H9 (cell line): ENCODE data around the gene GATA2. TPM values are rescaled to one million over a fixed set of nuclear protein-coding genes. Genes with fewer than 3 reads are reported as not detected.

ENCODE experiments used
- DNase-seq: peaks from one replicate; pipeline ENCODE4 v3.0.0-alpha.2; 2017
- H2AFZ ChIP-seq: one replicate; pipeline ENCODE4 v1.6.1; 2013; ENCODE audit warnings: mild to moderate bottlenecking, low read length, control low read depth, moderate library complexity
- H2AK5ac ChIP-seq: 2 replicates; pipeline ENCODE4 v1.6.1; 2013; ENCODE audit warnings: low read length, control low read depth, mixed read lengths; ENCODE audit not compliant: insufficient read length
- H2BK120ac ChIP-seq: one replicate; pipeline ENCODE4 v1.6.1; 2013; ENCODE audit warnings: low read depth, mild to moderate bottlenecking, low read length, control low read depth, inconsistent platforms; ENCODE audit not compliant: poor library complexity, severe bottlenecking
- H2BK12ac ChIP-seq: 2 replicates; pipeline ENCODE4 v1.6.1; 2013; ENCODE audit warnings: low read length, control low read depth, mixed read lengths, low read depth; ENCODE audit not compliant: insufficient read length
- H2BK15ac ChIP-seq: 2 replicates; pipeline ENCODE4 v1.6.1; 2013; ENCODE audit warnings: low read depth, low read length, control low read depth
- H2BK20ac ChIP-seq: one replicate; pipeline ENCODE4 v1.6.1; 2013; ENCODE audit warnings: low read depth, mild to moderate bottlenecking, low read length, control low read depth, inconsistent platforms; ENCODE audit not compliant: poor library complexity, severe bottlenecking
- H2BK5ac ChIP-seq: 2 replicates; pipeline ENCODE4 v1.6.1; 2013; ENCODE audit warnings: low read length, control low read depth, mixed read lengths; ENCODE audit not compliant: insufficient read length
- H3K14ac ChIP-seq: 2 replicates; pipeline ENCODE4 v1.6.1; 2013; ENCODE audit warnings: low read length, control low read depth; ENCODE audit not compliant: insufficient read depth
- H3K18ac ChIP-seq: 2 replicates; pipeline ENCODE4 v1.6.1; 2013; ENCODE audit warnings: low read depth, mild to moderate bottlenecking, mixed read lengths, low read length, control low read depth; ENCODE audit not compliant: insufficient read length
- H3K23ac ChIP-seq: 2 replicates; pipeline ENCODE4 v1.6.1; 2013; ENCODE audit warnings: low read length, control low read depth, mixed read lengths, low read depth; ENCODE audit not compliant: insufficient read length
- H3K23me2 ChIP-seq: 2 replicates; pipeline ENCODE4 v1.6.1; 2013; ENCODE audit warnings: low read depth, mild to moderate bottlenecking, mixed read lengths, low read length, control low read depth; ENCODE audit not compliant: insufficient read length, poor library complexity, severe bottlenecking
- H3K27ac ChIP-seq: 2 replicates; pipeline ENCODE4 v1.5.1; 2013; ENCODE audit warnings: low read length, control low read depth, mixed read lengths, low read depth; ENCODE audit not compliant: insufficient read length
- H3K27me3 ChIP-seq: 2 replicates; pipeline ENCODE4 v1.6.1; 2013; ENCODE audit warnings: low read length, control low read depth, inconsistent platforms; ENCODE audit not compliant: insufficient read depth
- H3K4ac ChIP-seq: 2 replicates; pipeline ENCODE4 v1.6.1; 2013; ENCODE audit warnings: low read depth, mild to moderate bottlenecking, control low read depth, inconsistent platforms, low read length, moderate library complexity
- H3K4me1 ChIP-seq: 2 replicates; pipeline ENCODE4 v1.6.1; 2013; ENCODE audit warnings: low read length, control low read depth, inconsistent platforms; ENCODE audit not compliant: insufficient read depth
- H3K4me2 ChIP-seq: 2 replicates; pipeline ENCODE4 v1.6.1; 2013; ENCODE audit warnings: low read length, control low read depth, mixed read lengths; ENCODE audit not compliant: insufficient read length, insufficient read depth
- H3K56ac ChIP-seq: 2 replicates; pipeline ENCODE4 v1.6.1; 2013; ENCODE audit warnings: low read depth, mild to moderate bottlenecking, mixed read lengths, low read length, control low read depth; ENCODE audit not compliant: insufficient read length
- H3K79me1 ChIP-seq: 2 replicates; pipeline ENCODE4 v1.6.1; 2013; ENCODE audit warnings: low read depth, mild to moderate bottlenecking, moderate library complexity, low read length, control low read depth, inconsistent platforms; ENCODE audit not compliant: insufficient read depth, poor library complexity, severe bottlenecking
- H3K79me2 ChIP-seq: 2 replicates; pipeline ENCODE4 v1.6.1; 2013; ENCODE audit warnings: low read length, control low read depth, inconsistent platforms; ENCODE audit not compliant: insufficient read depth
- H3K9ac ChIP-seq: 2 replicates; pipeline ENCODE4 v1.6.1; 2013; ENCODE audit warnings: low read length, control low read depth, mixed read lengths; ENCODE audit not compliant: insufficient read length; ENCODE audit errors: extremely low read depth
- H3K9me3 ChIP-seq: one replicate; pipeline ENCODE4 v1.6.1; 2013; ENCODE audit warnings: low read depth, low read length, inconsistent platforms; ENCODE audit not compliant: control insufficient read depth
- H3T11ph ChIP-seq: one replicate; pipeline ENCODE4 v1.6.1; 2013; ENCODE audit warnings: mild to moderate bottlenecking, low read length, control low read depth, inconsistent platforms
- H4K20me1 ChIP-seq: one replicate; pipeline ENCODE4 v1.6.1; 2013; ENCODE audit not compliant: control insufficient read depth, insufficient read length, insufficient read depth
- H4K5ac ChIP-seq: 2 replicates; pipeline ENCODE4 v1.6.1; 2013; ENCODE audit warnings: low read depth, mild to moderate bottlenecking, mixed read lengths, low read length, control low read depth; ENCODE audit not compliant: insufficient read length
- H4K8ac ChIP-seq: replicated peaks from 2 replicates; pipeline ENCODE4 v1.6.1; 2013; ENCODE audit warnings: low read length, control low read depth, mixed read lengths, low read depth; ENCODE audit not compliant: insufficient read length
- H4K91ac ChIP-seq: 2 replicates; pipeline ENCODE4 v1.6.1; 2013; ENCODE audit warnings: low read depth, mild to moderate bottlenecking, moderate library complexity, mixed read lengths, low read length, control low read depth; ENCODE audit not compliant: insufficient read length
- H3K27ac Mint-ChIP-seq, 3 experiments: 2 replicates in 2 of 3; 3 replicates in 1 of 3; pipeline ENCODE4 v1.8.0; 2020 to 2021; ENCODE audit warnings: mixed read lengths in 3 of 3, mild to moderate bottlenecking in 1 of 3, moderate library complexity in 1 of 3
- H3K27me3 Mint-ChIP-seq: 2 replicates; pipeline ENCODE4 v1.8.0; 2021; ENCODE audit warnings: low read depth, mild to moderate bottlenecking, moderate library complexity, mixed read lengths
- H3K36me3 Mint-ChIP-seq, 3 experiments: 2 replicates in 2 of 3; 3 replicates in 1 of 3; pipeline ENCODE4 v1.8.0; 2020 to 2021; ENCODE audit warnings: low read depth in 3 of 3, mixed read lengths in 3 of 3; ENCODE audit not compliant: insufficient read depth in 1 of 3
- H3K4me1 Mint-ChIP-seq, 2 experiments: 2 replicates each; pipeline ENCODE4 v1.8.0; 2020; ENCODE audit warnings: mixed read lengths in 2 of 2
- H3K4me3 Mint-ChIP-seq, 2 experiments: 2 replicates in 1 of 2; 3 replicates in 1 of 2; pipeline ENCODE4 v1.8.0; 2020 to 2021; ENCODE audit warnings: mild to moderate bottlenecking in 2 of 2, mixed read lengths in 2 of 2, moderate library complexity in 1 of 2
- H3K9me3 Mint-ChIP-seq, 2 experiments: 2 replicates in 1 of 2; 3 replicates in 1 of 2; pipeline ENCODE4 v1.8.0; 2020; ENCODE audit warnings: mild to moderate bottlenecking in 2 of 2, mixed read lengths in 2 of 2, moderate library complexity in 1 of 2
- WGBS: extraction: QIAGEN DNeasy Blood & Tissue Kit; methylation state at CpG from one replicate; pipeline ENCODE4 v1.1.7; 2013; ENCODE audit warnings: missing lambda C conversion rate, low lambda C conversion rate, mixed read lengths; ENCODE audit not compliant: insufficient read length; ENCODE audit errors: extremely low coverage; 5-methylcytosine and 5-hydroxymethylcytosine counted together
- total RNA-seq: library from RNA; stranded (reverse); gene quantifications from 2 replicates; pipeline ENCODE4 v1.2.1, GENCODE V29; 2021
- TF ChIP-seq, protein P1 (sequence below): fragments of 200-600 bp; sonication (generic); conservative IDR thresholded peaks from 3 replicates; pipeline ENCODE4 v1.8.0; 2021; ENCODE audit warnings: antibody characterized with exemption, mild to moderate bottlenecking

Gene GATA2
- total RNA-seq, 1 experiment from 2014 or later = 1.9 TPM

DNA sequence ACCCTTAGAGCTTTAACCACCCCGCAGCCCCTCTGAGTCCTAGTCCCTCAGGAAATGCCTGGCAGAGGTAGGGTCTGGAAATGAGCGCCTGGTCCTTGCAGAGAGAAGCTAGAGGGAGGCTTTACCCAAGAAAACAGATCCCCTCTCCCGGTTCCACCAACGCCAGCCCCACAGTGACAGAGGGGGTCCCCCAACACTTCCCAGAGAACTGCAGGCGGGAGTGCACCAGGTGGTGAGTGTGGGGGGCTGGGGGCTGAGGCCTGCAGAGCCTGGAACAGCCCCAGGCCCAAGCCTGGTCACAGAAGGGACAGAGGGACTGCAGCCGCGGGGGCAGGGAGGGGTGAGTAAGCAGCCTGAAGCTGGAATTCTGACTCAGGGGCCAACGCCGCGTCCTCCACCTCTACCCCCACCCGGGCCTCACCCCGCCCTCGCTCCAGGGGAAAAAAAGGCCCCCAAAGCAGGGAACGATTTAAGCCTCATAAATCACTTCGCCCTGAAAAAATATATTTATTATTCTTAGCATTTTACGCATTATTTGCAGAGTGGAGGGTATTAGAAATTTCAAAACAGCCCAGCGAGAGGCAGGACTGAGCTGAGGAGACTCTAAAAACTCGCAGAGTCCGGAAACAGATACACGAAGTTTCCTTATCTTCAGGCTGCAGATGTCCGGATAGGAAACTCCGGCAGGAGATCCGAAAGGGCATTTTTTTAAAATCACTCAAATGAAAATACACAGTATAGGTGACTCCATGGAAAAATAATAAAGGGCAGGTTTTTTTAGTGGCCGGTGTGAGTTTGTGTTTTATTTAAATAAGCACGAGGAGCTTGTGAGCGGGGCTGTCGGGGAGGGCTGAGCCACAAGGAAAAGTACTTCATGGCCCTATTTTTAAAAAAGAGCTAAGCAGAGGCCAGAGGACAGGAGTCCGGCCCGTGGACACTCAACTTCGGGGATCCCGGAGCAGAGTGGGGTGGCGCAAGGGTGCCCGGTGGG lies 10.0 kb downstream of the GATA2 start:
- H2BK15ac ChIP-seq = no peak overlapping the region
- H3K79me2 ChIP-seq = no peaks in the 10 kb centered on the region
- H2BK120ac ChIP-seq = no peak overlapping the region
- H3K23ac ChIP-seq = no peak overlapping the region
- Mint-ChIP-seq H3K27ac (no peak overlapping the region), H3K9me3 (peaks cover 2 to 3% of the 10 kb centered on the region in 2 experiments; a peak in 2 of 5 replicates), H3K4me1 (peaks cover 44 to 78% of the 10 kb centered on the region in 2 experiments), H3K27me3 (peaks cover 100% of the 10 kb centered on the region), H3K36me3 (peaks cover 0 to 6% (median 0%) of the 10 kb centered on the region in 3 experiments; a peak in 3 of 7 replicates), H3K4me3 (peak overlapping the region; percentile 24 to 76; a peak in 4 of 5 replicates)
- no peaks in the 10 kb centered on the region for H3K79me1 ChIP-seq
- H3K18ac ChIP-seq = no peak overlapping the region
- H3K27ac ChIP-seq = no peak overlapping the region
- TF ChIP-seq, protein P1, sequence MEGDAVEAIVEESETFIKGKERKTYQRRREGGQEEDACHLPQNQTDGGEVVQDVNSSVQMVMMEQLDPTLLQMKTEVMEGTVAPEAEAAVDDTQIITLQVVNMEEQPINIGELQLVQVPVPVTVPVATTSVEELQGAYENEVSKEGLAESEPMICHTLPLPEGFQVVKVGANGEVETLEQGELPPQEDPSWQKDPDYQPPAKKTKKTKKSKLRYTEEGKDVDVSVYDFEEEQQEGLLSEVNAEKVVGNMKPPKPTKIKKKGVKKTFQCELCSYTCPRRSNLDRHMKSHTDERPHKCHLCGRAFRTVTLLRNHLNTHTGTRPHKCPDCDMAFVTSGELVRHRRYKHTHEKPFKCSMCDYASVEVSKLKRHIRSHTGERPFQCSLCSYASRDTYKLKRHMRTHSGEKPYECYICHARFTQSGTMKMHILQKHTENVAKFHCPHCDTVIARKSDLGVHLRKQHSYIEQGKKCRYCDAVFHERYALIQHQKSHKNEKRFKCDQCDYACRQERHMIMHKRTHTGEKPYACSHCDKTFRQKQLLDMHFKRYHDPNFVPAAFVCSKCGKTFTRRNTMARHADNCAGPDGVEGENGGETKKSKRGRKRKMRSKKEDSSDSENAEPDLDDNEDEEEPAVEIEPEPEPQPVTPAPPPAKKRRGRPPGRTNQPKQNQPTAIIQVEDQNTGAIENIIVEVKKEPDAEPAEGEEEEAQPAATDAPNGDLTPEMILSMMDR = no peak
- peaks cover 12% of the 10 kb centered on the region for H3K23me2 ChIP-seq
- no peaks in the 10 kb centered on the region for H3K9me3 ChIP-seq
- no peak overlapping the region for H3K56ac ChIP-seq
- H3T11ph ChIP-seq = no peak overlapping the region
- H4K5ac ChIP-seq = no peak overlapping the region
- no peak overlapping the region for H2AFZ ChIP-seq
- peaks cover 84% of the 10 kb centered on the region for H3K27me3 ChIP-seq
- H3K14ac ChIP-seq = no peak overlapping the region
- H4K91ac ChIP-seq = no peak overlapping the region
- H4K20me1 ChIP-seq = peaks cover 7% of the 10 kb centered on the region
- H2BK20ac ChIP-seq = no peak overlapping the region
- H4K8ac ChIP-seq = no peak overlapping the region
- DNase-seq = peak; percentile 48
- no peak overlapping the region for H2BK5ac ChIP-seq
- H3K4me2 ChIP-seq = peak overlapping the region; percentile 45
- no peak overlapping the region for H3K9ac ChIP-seq
- peaks cover 2% of the 10 kb centered on the region; the same call in 1 of the 2 replicates for H3K4me1 ChIP-seq
- no peak overlapping the region for H3K4ac ChIP-seq
- H2BK12ac ChIP-seq = no peak overlapping the region
- H2AK5ac ChIP-seq = no peak overlapping the region
- no CpG with 5 or more reads among the region's 33 CpGs for WGBS
